Posterior vena cava (tissue), 2 donors: ENCODE measurements around the gene ACOX1. TPM values are rescaled to one million over a fixed set of nuclear protein-coding genes. Genes with fewer than 3 reads are reported as not detected.

Experiments used
- DNase-seq: peaks from one replicate; pipeline ENCODE4 v3.0.0-alpha.2; 2020; ENCODE audit warnings: low spot score
- intact Hi-C, 2 donors: fragments of 100-400 bp; cut with DNase I; formaldehyde crosslinking; loops; one replicate each; pipeline versions ENCODE4 v1.14.1 to v1.14.2; 2022 to 2023
- total RNA-seq, 2 donors: library from RNA; stranded (reverse); fragmentation: NEBNext Ultra II Directional; extraction: Animal tissue kit (Norgen Biotek cat#: 25700); gene quantifications; one replicate each; pipeline ENCODE4 v1.2.1, GENCODE V29; 2021
- donor health status: DM: yes; HTN: yes; CAD: no.
- donor health status: DM: yes; HTN: yes; CAD: no.

Gene ACOX1
- total RNA-seq, 2 donors from 2014 or later: 45.2 to 46.2 TPM

- DNase-seq: no peak
- intact Hi-C loops: no loop called here
Measured at GRCh38 chr17:75899353-75899752, 79.6 kb downstream of the ACOX1 start.

DNA sequence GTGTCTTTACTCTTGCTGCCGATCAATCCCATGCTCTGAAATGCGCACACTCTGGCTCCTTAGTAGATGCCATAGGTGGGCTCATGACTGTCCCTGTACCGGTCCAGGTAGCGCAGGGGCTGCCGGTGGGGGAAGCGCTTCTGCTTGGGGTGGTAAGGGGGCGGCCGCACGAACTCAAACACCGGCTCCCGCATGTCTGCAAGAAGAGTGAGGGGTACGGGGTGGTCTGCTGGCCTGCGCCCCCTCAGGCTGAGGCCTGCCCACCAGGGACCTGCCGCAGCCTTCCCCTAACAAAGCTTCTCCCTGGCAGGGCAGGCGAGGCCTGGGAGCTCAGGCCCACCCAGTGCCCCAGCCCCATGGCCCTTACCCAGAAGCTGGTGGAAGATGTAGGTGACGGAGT, 80.2 kb downstream of the ACOX1 start:
- DNase-seq: no peak
- intact Hi-C loops: no loop called here

- intact Hi-C loops: no loop called here
Measured at GRCh38 chr17:75898065-75898464, 80.9 kb downstream of the ACOX1 start.

DNA sequence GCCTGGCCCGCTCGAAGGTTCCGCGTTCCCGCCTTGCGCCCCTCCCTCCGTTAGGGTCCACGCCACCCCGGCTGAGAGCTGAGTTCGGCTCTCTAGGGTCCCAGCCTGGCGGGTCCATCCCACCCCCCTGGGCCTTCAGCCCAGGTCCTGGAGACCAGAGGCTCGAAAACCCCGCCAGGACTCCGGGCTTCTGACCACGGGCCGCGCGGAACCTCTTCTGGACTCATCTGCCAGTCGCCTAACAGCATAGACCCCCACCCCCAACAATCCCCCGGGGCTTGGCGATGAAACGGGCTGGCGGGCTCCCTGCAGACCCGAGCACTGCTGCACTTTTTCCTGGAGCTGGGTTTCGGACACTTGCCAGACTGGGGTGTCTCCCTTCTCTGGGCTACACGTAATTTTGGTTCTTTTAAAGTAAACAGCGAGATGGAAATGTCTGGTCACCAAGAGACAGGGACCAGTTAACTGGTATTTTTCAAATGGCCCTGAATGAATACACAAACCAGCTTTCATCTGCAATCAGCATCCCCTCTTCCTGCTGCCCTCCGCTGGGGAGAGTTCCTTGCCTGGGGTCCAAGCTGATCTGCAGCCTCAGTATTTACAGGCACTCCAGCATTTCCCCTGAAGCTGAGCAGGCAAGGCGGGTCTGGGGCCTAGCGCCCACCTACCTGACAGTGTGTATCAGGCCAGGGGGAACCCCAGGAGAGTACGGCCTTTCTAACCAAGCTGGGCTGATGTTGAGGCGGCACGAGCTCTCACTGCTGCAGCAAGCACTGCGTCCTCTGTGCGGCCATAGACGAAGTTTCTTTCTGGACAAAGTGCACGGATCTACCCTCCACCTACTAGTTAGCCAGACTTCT, 81.6 kb downstream of the ACOX1 start:
- intact Hi-C loops: no loop called here
- peak; percentile 88 for DNase-seq

More at GRCh38 chr17:75898065-75898464, 80.9 kb downstream of the ACOX1 start:
- DNase-seq: no peak

DNA sequence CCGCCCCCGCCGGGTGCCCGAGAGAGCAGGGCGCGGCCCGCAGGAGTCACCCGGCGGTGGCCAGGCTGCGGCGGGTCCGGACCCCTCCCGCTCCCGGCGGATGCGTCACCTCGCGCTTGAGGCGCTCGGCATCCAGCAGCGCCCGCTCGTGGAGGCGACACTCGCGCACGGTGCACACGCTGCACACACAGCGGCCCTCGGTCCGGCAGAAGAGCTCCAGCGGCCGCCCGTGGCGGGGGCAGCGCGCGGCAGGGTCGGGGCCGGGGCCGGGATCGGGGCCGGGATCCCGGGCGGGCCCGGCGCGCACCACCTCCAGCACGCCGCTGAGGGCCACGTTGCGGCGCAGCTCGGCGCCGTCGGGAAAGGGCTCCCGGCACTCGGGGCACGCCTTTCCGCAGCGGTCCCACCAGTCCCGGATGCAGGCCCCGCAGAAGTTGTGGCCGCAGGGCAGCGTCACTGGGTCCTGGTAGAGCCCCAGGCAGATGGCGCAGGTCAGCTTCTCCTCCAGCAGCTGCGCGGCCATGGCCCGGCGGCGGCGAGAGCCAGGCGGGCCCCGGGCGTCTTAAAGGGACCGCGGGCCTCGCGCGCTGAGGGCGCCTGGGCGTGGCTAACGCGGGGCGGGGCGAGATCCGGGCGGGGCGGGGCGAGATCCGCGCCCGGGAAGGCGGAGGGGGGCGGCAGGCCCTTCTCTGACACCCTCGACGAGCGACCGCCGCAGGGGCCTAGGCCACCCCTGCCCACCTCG, 82.4 kb downstream of the ACOX1 start, which contains the start of gene TRIM65:
Gene TRIM65 (minus strand): TSS at position 537 of the 745 bp plus-strand sequence. CDS start 14 bp downstream, at position 523.
- intact Hi-C loops: no loop called here
- DNase-seq: peak; percentile 97

DNA sequence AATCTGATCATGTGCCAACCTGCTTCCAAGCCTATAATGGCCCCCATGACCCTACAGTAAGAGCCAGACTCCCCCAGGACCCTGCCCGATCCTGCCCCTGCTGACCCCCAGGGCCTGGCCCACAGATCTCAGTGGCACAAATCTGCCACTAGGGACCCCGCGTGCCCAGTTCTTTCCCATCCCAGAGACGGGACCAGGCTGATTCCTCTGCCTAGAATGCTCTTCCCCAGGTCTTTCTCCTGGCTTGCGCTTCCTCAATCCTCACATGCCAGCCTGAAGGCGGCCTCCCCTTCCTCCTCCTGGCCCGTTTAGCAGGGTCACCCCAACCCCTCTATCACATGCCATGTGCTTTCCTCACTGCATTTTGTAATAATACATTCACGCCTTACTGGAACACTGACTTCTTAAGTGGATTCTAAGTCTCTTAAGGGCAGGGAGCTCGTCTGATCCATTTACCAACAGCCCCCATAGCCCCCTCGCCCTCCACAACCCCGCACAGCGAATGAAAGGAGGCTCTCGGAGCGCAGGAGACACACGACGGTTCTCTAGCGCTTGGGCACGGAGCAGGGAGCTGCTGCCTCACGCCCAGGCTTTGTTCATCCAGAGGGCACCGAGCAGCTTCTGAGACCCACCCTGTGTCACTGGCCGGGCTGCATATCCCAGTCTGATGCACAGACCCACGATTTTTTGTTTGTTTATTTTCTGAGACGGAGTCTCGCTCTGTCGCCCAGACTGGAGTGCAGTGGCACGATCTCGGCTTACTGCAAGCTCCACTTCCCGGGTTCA, 83.4 kb downstream of the ACOX1 start:
- no peak for DNase-seq
- intact Hi-C loops: no loop called here

DNA sequence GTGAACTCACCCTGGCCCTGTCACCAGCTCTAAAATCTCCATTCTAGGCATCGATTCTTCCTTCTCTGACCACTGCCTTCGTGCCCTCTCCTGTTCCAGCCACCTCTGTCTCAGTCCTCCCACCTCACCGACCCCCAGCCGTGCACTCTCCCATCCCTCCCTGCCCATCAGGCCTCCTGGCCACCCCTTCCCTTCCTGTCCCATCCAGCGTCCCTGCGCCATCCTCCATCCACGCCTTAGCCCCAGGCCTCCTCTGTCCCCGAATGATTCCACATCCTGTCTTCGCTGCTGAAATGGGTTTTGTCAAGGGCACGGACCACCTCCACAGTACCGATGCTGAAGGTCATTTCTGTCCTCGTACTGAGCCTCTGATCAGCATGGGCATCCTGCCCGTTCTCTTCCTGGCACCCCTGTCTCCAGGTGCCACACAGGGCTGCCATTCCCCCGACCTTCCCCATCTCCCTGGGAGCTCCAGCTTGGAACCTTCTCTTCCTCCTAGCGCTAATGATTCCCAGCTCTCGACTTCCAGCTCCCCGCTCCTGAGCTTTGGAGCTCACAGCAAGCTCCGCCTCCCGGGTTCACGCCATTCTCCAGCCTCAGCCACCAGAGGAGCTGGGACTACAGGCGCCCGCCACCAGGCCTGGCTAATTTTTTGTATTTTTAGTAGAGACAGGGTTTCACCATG, 84.8 kb downstream of the ACOX1 start:
- DNase-seq: peak; percentile 69
- intact Hi-C loops: no loop called here

- DNase-seq: no peak
- intact Hi-C loops: no loop called here
Measured at GRCh38 chr17:75893305-75894048, 85.5 kb downstream of the ACOX1 start.

DNA sequence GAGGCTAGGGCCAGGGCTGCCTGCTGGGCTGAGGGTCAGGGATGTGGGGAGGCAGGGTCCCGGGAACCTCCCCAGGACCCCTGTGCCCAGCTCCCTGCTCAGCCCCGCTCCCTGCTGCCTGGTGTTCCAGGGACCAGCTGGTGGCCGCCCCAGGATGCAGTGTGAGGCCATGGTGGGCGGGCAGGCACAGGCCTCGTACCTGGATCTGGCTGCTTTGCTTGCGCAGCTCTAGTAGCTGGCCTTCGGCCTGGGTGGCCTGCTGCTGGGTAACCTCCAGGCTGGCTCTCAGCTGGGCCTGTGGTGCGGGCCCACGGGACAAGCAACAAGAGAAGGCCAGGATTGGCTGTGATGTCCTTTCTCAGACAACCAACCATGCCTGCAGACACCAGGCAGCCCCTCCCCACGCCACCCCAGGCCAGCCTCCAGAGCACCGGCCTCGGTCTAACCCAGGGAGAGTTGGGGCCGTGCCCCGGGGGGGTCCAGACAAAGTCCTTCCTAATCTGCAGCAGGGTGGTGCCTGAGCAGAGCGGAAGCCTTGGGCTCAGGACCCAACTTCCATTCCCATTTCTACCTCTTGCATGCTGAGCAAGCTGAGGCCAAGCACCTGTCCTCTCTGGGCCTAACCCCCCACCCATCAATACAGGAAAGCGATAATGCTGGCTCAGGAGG, 86.3 kb downstream of the ACOX1 start:
- peak; percentile 73 for DNase-seq
- intact Hi-C loops: no loop called here

GRCh38 chr17:75891605-75892555, 87.1 kb downstream of the ACOX1 start:
- peak; percentile 65 for DNase-seq
- intact Hi-C loops: no loop called here

Other genes with a start within 250 kb of the ACOX1 start
- 10 to 100 TPM; 21.0 to 27.6 TPM for gene GALK1, start 214.0 kb downstream of the ACOX1 start, total RNA-seq
- 10 to 100 TPM; 23.3 to 32.9 TPM for gene UNK, start 194.4 kb downstream of the ACOX1 start, total RNA-seq
- 10 to 100 TPM in 1 of 2 donors, 1 to 10 TPM in 1; 7.3 to 15.1 TPM for gene UNC13D, start 134.8 kb downstream of the ACOX1 start, total RNA-seq
- 100 to 1,000 TPM in 1 of 2 donors, 10 to 100 TPM in 1; 75.8 to 111 TPM for gene WBP2, start 123.8 kb downstream of the ACOX1 start, total RNA-seq
- 10 to 100 TPM; 60.8 to 70.9 TPM for gene TRIM47, start 100.6 kb downstream of the ACOX1 start, total RNA-seq
- 10 to 100 TPM; 12.8 to 15.7 TPM for gene TRIM65, start 82.2 kb downstream of the ACOX1 start, total RNA-seq
- gene MRPL38, start 74.3 kb downstream of the ACOX1 start, total RNA-seq: 10 to 100 TPM; 49.3 to 55.5 TPM
- gene FBF1, start 38.1 kb downstream of the ACOX1 start, total RNA-seq: 1 to 10 TPM; 4.5 to 6.8 TPM
- 10 to 100 TPM; 11.1 to 12.7 TPM for gene TEN1, start 74 bp upstream of the ACOX1 start, total RNA-seq
- 1 to 10 TPM; 2.9 to 4.9 TPM for gene CDK3, start 21.7 kb upstream of the ACOX1 start, total RNA-seq
- gene EVPL, start 48.1 kb upstream of the ACOX1 start, total RNA-seq: 1 to 10 TPM in 1 of 2 donors, under 1 TPM in 1; 0.33 to 1.3 TPM
- 10 to 100 TPM; 45.3 to 49.1 TPM for gene SRP68, start 93.4 kb upstream of the ACOX1 start, total RNA-seq
- gene GALR2, start 95.6 kb upstream of the ACOX1 start, total RNA-seq: not detected
- gene ZACN, start 100.0 kb upstream of the ACOX1 start, total RNA-seq: not detected
- 10 to 100 TPM; 94.5 to 98.2 TPM for gene EXOC7, start 124.6 kb upstream of the ACOX1 start, total RNA-seq
- gene FOXJ1, start 162.1 kb upstream of the ACOX1 start, total RNA-seq: not detected